Ramos (cell line): ENCODE measurements around the gene SERPINA3.

Experiments
- in situ Hi-C: fragments of 300-500 bp; cut with MboI; formaldehyde crosslinking; loops from one replicate; pipeline ENCODE4 v1.14.3; 2022; ENCODE audit warnings: low sequenced_read_pairs; ENCODE audit not compliant: unreplicated experiment

The SERPINA3 gene

GRCh38 chr14:94650806-94651805 lies 38.9 kb downstream of the SERPINA3 start:
- in situ Hi-C loops, result no loop called here

GRCh38 chr14:94653321-94653720 lies 41.1 kb downstream of the SERPINA3 start:
- in situ Hi-C loops, result no loop called here

GRCh38 chr14:94654071-94654861 lies 42.1 kb downstream of the SERPINA3 start:
- in situ Hi-C loops, result no loop called here

- in situ Hi-C loops, result no loop called here
These were observed 43.0 kb downstream of the SERPINA3 start for GRCh38 chr14:94655169-94655710.

- in situ Hi-C loops, result no loop called here
These were observed 43.9 kb downstream of the SERPINA3 start for GRCh38 chr14:94656043-94656442.

GRCh38 chr14:94659256-94659655 lies 47.1 kb downstream of the SERPINA3 start:
- in situ Hi-C loops, result no loop called here

- in situ Hi-C loops, result no loop called here
These were observed 47.7 kb downstream of the SERPINA3 start for GRCh38 chr14:94659901-94660300.

- in situ Hi-C loops, result no loop called here
These were observed 48.2 kb downstream of the SERPINA3 start for GRCh38 chr14:94660306-94660946.

GRCh38 chr14:94663538-94663937 lies 51.3 kb downstream of the SERPINA3 start:
- in situ Hi-C loops, result no loop called here

- in situ Hi-C loops, result no loop called here
These were observed 51.9 kb downstream of the SERPINA3 start for GRCh38 chr14:94663965-94664704.

GRCh38 chr14:94665121-94665520 lies 52.9 kb downstream of the SERPINA3 start:
- in situ Hi-C loops, result no loop called here

- in situ Hi-C loops, result no loop called here
These were observed 53.4 kb downstream of the SERPINA3 start for GRCh38 chr14:94665544-94665943.

GRCh38 chr14:94670692-94671285 lies 58.6 kb downstream of the SERPINA3 start:
- in situ Hi-C loops, result no loop called here

GRCh38 chr14:94671870-94672444 lies 59.8 kb downstream of the SERPINA3 start:
- in situ Hi-C loops, result no loop called here

GRCh38 chr14:94673071-94673470 lies 60.9 kb downstream of the SERPINA3 start:
- in situ Hi-C loops, result no loop called here
